IMR-90 (cell line): ENCODE results near the gene SRCAP. TPM values are rescaled to one million over a fixed set of nuclear protein-coding genes. Genes with fewer than 3 reads are reported as not detected.

ENCODE experiments used
- ATAC-seq: fragments of 200-7000 bp; cut with Tn5 transposase; 2 replicates; pipeline ENCODE4 v1.9.1; 2020; ENCODE audit warnings: low read depth, mild to moderate bottlenecking, moderate library complexity
- BruUV-seq: library from RNA; stranded (reverse); fragments of 400-500 nt; replicated peaks from 2 replicates; lab custom pipeline; 2021; lab: Mats Ljungman, UMichigan
- CTCF ChIA-PET: fragments of 300-600 bp; formaldehyde crosslinking; extraction: SDS; loops from one replicate; lab custom pipeline; 2021; ENCODE audit warnings: antibody characterized with exemption; lab: Yijun Ruan, JAX
- POLR2A ChIA-PET: fragments of 300-600 bp; sonication (Branson Sonifier 250); formaldehyde crosslinking; loops from one replicate; lab custom pipeline; 2022; ENCODE audit warnings: antibody characterized with exemption; ENCODE audit not compliant: unreplicated experiment; lab: Charles Lee
- DNase-seq: peaks from one replicate; pipeline ENCODE4 v3.0.0; 2013
- H2AFZ ChIP-seq: replicated peaks from 2 replicates; pipeline ENCODE3; 2013; ENCODE audit warnings: low read length, mild to moderate bottlenecking; ENCODE audit not compliant: poor library complexity
- H2AK5ac ChIP-seq: 2 replicates; pipeline ENCODE4 v1.6.1; 2013; ENCODE audit warnings: low read depth, low read length, inconsistent platforms
- H2AK9ac ChIP-seq: replicated peaks from 2 replicates; pipeline ENCODE3; 2013; ENCODE audit warnings: mild to moderate bottlenecking, low read depth, low read length, moderate library complexity; ENCODE audit not compliant: poor library complexity
- H2BK120ac ChIP-seq: 2 replicates; pipeline ENCODE4 v1.6.1; 2013; ENCODE audit warnings: low read depth, low read length, inconsistent platforms
- H2BK15ac ChIP-seq: 3 replicates; pipeline ENCODE4 v1.6.1; 2013; ENCODE audit warnings: low read depth, low read length, inconsistent platforms
- H2BK20ac ChIP-seq: 2 replicates; pipeline ENCODE4 v1.6.1; 2013; ENCODE audit warnings: low read depth, mild to moderate bottlenecking, inconsistent platforms, low read length, moderate library complexity
- H2BK5ac ChIP-seq: 2 replicates; pipeline ENCODE4 v1.6.1; 2013; ENCODE audit warnings: mild to moderate bottlenecking, low read depth, low read length, inconsistent platforms; ENCODE audit not compliant: poor library complexity, severe bottlenecking
- H3K14ac ChIP-seq: replicated peaks from 2 replicates; pipeline ENCODE4 v1.6.1; 2013; ENCODE audit warnings: low read depth, low read length, inconsistent platforms
- H3K18ac ChIP-seq: 2 replicates; pipeline ENCODE4 v1.6.1; 2013; ENCODE audit warnings: low read depth, low read length, control low read depth
- H3K23ac ChIP-seq: 2 replicates; pipeline ENCODE4 v1.6.1; 2013; ENCODE audit warnings: low read depth, low read length, inconsistent platforms
- H3K27ac ChIP-seq: 2 replicates; pipeline ENCODE4 v1.5.1; 2013; ENCODE audit warnings: mild to moderate bottlenecking, control low read depth, low read length; ENCODE audit not compliant: insufficient read depth
- H3K27me3 ChIP-seq: 2 replicates; pipeline ENCODE4 v1.6.1; 2013; ENCODE audit warnings: low read length; ENCODE audit not compliant: control insufficient read depth, insufficient read depth
- H3K36me3 ChIP-seq: 2 replicates; pipeline ENCODE4 v1.6.1; 2013; ENCODE audit warnings: low read length, mixed read lengths; ENCODE audit not compliant: control insufficient read depth, insufficient read depth
- H3K4ac ChIP-seq: 2 replicates; pipeline ENCODE4 v1.6.1; 2013; ENCODE audit warnings: low read depth, low read length, inconsistent platforms
- H3K4me1 ChIP-seq: 2 replicates; pipeline ENCODE4 v1.6.1; 2013; ENCODE audit warnings: low read length, mixed read lengths; ENCODE audit not compliant: control insufficient read depth, insufficient read depth
- H3K4me2 ChIP-seq: 2 replicates; pipeline ENCODE4 v1.6.1; 2013; ENCODE audit warnings: low read depth, mild to moderate bottlenecking, control low read depth, low read length, moderate library complexity
- H3K4me3 ChIP-seq: 2 replicates; pipeline ENCODE4 v1.5.1; 2013; ENCODE audit warnings: low read depth, mild to moderate bottlenecking, control low read depth, low read length, moderate library complexity; ENCODE audit not compliant: insufficient read depth
- H3K56ac ChIP-seq: 2 replicates; pipeline ENCODE4 v1.6.1; 2013; ENCODE audit warnings: low read length, inconsistent platforms; ENCODE audit not compliant: insufficient read depth; ENCODE audit errors: extremely low read depth
- H3K79me1 ChIP-seq, 2 experiments: 2 replicates each; pipeline ENCODE4 v1.6.1; 2013; ENCODE audit warnings: low read length in 2 of 2, inconsistent platforms in 1 of 2, low read depth in 1 of 2
- H3K9ac ChIP-seq: 2 replicates; pipeline ENCODE4 v1.6.1; 2013; ENCODE audit warnings: low read depth, low read length, control low read depth
- H3K9me1 ChIP-seq: 2 replicates; pipeline ENCODE4 v1.6.1; 2013; ENCODE audit warnings: low read length, inconsistent platforms; ENCODE audit not compliant: insufficient read depth
- H3K9me3 ChIP-seq: 2 replicates; pipeline ENCODE4 v1.6.1; 2013; ENCODE audit warnings: low read length; ENCODE audit not compliant: control insufficient read depth, insufficient read depth
- H4K20me1 ChIP-seq: 2 replicates; pipeline ENCODE4 v1.6.1; 2013; ENCODE audit warnings: low read length, inconsistent platforms; ENCODE audit not compliant: insufficient read depth
- H4K5ac ChIP-seq: 2 replicates; pipeline ENCODE4 v1.6.1; 2013; ENCODE audit warnings: mild to moderate bottlenecking, low read depth, low read length, control low read depth
- H4K8ac ChIP-seq, 2 experiments: 2 replicates each; pipeline ENCODE4 v1.6.1; 2013; ENCODE audit warnings: low read depth in 2 of 2, low read length in 2 of 2, control low read depth in 1 of 2, inconsistent platforms in 1 of 2
- H4K91ac ChIP-seq: 2 replicates; pipeline ENCODE4 v1.6.1; 2013; ENCODE audit warnings: low read depth, low read length, inconsistent platforms; ENCODE audit not compliant: insufficient read depth
- CTCF ChIP-seq: conservative IDR thresholded peaks from 2 replicates; pipeline ENCODE4 v1.5.1; 2012; ENCODE audit warnings: mild to moderate bottlenecking, low read depth, low read length, improper control_type of control experiment
- MAZ ChIP-seq: IDR thresholded peaks from 2 replicates; pipeline ENCODE4 v1.6.1; 2012; ENCODE audit warnings: low read depth, mild to moderate bottlenecking, low read length, improper control_type of control experiment, moderate library complexity, borderline replicate concordance
- MXI1 ChIP-seq: IDR thresholded peaks from 2 replicates; pipeline ENCODE4 v1.6.1; 2012; ENCODE audit warnings: low read depth, mild to moderate bottlenecking, low read length, moderate library complexity, borderline replicate concordance
- RFX5 ChIP-seq: IDR thresholded peaks from 2 replicates; pipeline ENCODE4 v1.8.0; 2012; ENCODE audit warnings: low read depth, mild to moderate bottlenecking, low read length, moderate library complexity
- SMC3 ChIP-seq: fragments of 150-350 bp; IDR thresholded peaks from 2 replicates; pipeline ENCODE4 v1.6.1; 2016; ENCODE audit warnings: low read depth, mild to moderate bottlenecking, antibody characterized with exemption, low read length, moderate library complexity
- USF2 ChIP-seq: fragments of 150-350 bp; IDR thresholded peaks from 2 replicates; pipeline ENCODE4 v1.6.1; 2017; ENCODE audit warnings: mild to moderate bottlenecking, antibody characterized with exemption, low read length, low read depth
- WGBS, 2 experiments: methylation state at CpG; one replicate each; pipeline versions ENCODE4 v1.1.5 to v1.1.7; 2013; ENCODE audit warnings: missing lambda C conversion rate in 2 of 2; ENCODE audit not compliant: insufficient read length in 1 of 2; ENCODE audit errors: extremely low coverage in 2 of 2; 5-methylcytosine and 5-hydroxymethylcytosine counted together
- dilution Hi-C: fragments of 300-500 bp; cut with HindIII; formaldehyde crosslinking; loops from one replicate; pipeline ENCODE4 v1.14.3; 2018; ENCODE audit warnings: low sequenced_read_pairs; ENCODE audit not compliant: unreplicated experiment
- in situ Hi-C: fragments of 300-500 bp; cut with MboI; formaldehyde crosslinking; loops from 3 replicates; pipeline ENCODE4 v1.14.3; 2019; ENCODE audit warnings: low sequenced_read_pairs, inconsistent platforms, mixed read lengths
- intact Hi-C: fragments of 100-400 bp; cut with micrococcal nuclease; formaldehyde crosslinking; loops from 2 replicates; pipeline ENCODE4 v1.10.0; 2022
- polyA plus RNA-seq, 3 experiments: library from polyadenylated mRNA; depleted of rRNA; stranded (reverse); fragments of >200 nt; gene quantifications; 2 replicates each; pipeline ENCODE4 v1.2.3, GENCODE V29; 2012; ENCODE audit warnings: low replicate concordance in 1 of 3
- total RNA-seq: library from RNA; depleted of rRNA; stranded (reverse); fragments of >200 nt; gene quantifications from 2 replicates; pipeline ENCODE4 v1.2.3, GENCODE V29; 2012

SRCAP gene
- total and polyA plus RNA-seq, 2 of the 4 experiments (the other 2 are of a cell fraction), result 4.5 to 8.2 TPM

- Histone ChIP-seq H3K27me3 (no peaks in the 10 kb centered on the region), H3K4me2 (no peak overlapping the region), H3K9ac (no peak overlapping the region), H4K5ac (no peak overlapping the region), H2BK120ac (no peak overlapping the region), H3K56ac (no peak overlapping the region), H4K8ac (no peak overlapping the region), H3K27ac (no peak overlapping the region), H3K14ac (no peak overlapping the region), H3K79me1 (no peaks in the 10 kb centered on the region), H4K20me1 (no peaks in the 10 kb centered on the region), H3K36me3 (no peaks in the 10 kb centered on the region), H2AK5ac (no peak overlapping the region), H3K23ac (no peak overlapping the region), H2AFZ (no peak overlapping the region), H2BK20ac (no peak overlapping the region), H2BK5ac (no peak overlapping the region), H4K91ac (no peak overlapping the region), H2AK9ac (no peak overlapping the region), H3K4me3 (no peak overlapping the region), H3K18ac (no peak overlapping the region), H3K9me1 (peaks cover 2% of the 10 kb centered on the region; the same call in 1 of the 2 replicates), H3K4me1 (no peaks in the 10 kb centered on the region), H3K4ac (no peak overlapping the region), H2BK15ac (no peak overlapping the region), H3K9me3 (no peaks in the 10 kb centered on the region)
- intact Hi-C loops (no loop called here), dilution Hi-C loops (no loop called here), in situ Hi-C loops (no loop called here)
- DNase-seq (no peak), ATAC-seq (no peak)
- BruUV-seq, result no TSS peak
- WGBS, 2 experiments, result 86% methylated on average over 2 of the region's 3 CpGs; no CpG with 5 or more reads in 1 of the 2 experiments
- TF ChIP-seq SMC3 (no peak), MXI1 (no peak), RFX5 (no peak), CTCF (no peak), MAZ (no peak), USF2 (no peak)
- POLR2A ChIA-PET, result no interaction called here
- CTCF ChIA-PET, result no interaction called here
These were observed 20.4 kb upstream of the SRCAP start for GRCh38 chr16:30678586-30678970.
